Hepatocyte (in vitro differentiated cells): ENCODE results near the gene AOAH.

Source experiments
- EZH2 ChIP-seq: fragments of 200-600 bp; sonication (generic); IDR thresholded peaks from 2 replicates; pipeline ENCODE4 v1.6.1; 2016; ENCODE audit warnings: antibody characterized with exemption, mild to moderate bottlenecking, borderline replicate concordance
- EZH2phosphoT487 ChIP-seq: fragments of 200-600 bp; sonication (generic); IDR thresholded peaks from one replicate; pipeline ENCODE4 v1.6.1; 2018; ENCODE audit warnings: antibody characterized with exemption, mild to moderate bottlenecking, low read depth, moderate library complexity; ENCODE audit not compliant: unreplicated experiment, severe bottlenecking
- TF ChIP-seq, protein P1 (sequence below): fragments of 200-600 bp; sonication (generic); IDR thresholded peaks from 2 replicates; pipeline ENCODE4 v1.5.1; 2016; ENCODE audit warnings: antibody characterized with exemption, mild to moderate bottlenecking; ENCODE audit not compliant: poor library complexity

DNA sequence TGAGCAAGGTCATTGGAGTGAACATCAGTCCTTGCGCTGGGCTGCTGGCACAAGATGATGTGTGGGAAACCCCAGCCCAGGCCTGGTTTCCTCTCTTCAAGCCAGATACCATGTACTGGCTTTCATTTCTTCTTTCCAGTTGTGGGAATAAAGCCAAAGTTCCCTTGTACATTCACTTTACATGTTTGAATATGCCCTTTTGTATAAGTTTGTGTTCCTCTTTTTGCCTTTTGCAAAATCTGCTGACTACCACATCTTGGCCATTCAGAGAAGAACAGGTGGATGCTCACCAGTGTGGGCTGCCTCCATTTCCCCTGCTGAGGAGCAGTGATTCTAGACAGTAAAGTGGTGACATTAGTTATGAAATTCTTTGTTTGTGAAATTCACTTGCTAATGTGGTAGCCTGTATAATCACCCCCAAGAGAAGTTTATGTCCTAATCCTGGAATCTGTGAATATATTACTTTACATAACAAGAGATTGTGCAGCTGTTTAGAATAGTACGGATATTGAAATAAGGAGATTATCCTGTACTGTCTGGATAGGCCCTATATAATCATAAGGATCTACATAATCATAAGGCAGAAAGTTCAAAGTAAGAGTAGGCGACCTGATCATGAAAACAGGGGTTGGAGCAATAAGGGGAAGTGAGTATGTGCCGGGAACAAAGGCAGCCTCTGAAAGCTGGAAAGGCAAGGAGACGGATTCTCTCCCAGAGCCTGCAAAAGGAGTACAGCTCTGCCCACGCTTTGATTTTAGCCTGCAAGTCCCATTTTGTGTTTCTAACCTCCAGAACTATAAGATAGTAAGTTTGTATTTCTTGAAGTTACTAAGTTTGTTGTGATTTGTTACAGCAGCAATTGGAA lies 18.8 kb upstream of the AOAH start:
- TF ChIP-seq, protein P1, sequence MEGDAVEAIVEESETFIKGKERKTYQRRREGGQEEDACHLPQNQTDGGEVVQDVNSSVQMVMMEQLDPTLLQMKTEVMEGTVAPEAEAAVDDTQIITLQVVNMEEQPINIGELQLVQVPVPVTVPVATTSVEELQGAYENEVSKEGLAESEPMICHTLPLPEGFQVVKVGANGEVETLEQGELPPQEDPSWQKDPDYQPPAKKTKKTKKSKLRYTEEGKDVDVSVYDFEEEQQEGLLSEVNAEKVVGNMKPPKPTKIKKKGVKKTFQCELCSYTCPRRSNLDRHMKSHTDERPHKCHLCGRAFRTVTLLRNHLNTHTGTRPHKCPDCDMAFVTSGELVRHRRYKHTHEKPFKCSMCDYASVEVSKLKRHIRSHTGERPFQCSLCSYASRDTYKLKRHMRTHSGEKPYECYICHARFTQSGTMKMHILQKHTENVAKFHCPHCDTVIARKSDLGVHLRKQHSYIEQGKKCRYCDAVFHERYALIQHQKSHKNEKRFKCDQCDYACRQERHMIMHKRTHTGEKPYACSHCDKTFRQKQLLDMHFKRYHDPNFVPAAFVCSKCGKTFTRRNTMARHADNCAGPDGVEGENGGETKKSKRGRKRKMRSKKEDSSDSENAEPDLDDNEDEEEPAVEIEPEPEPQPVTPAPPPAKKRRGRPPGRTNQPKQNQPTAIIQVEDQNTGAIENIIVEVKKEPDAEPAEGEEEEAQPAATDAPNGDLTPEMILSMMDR: no peak
- no peak for TF ChIP-seq EZH2
- TF ChIP-seq EZH2phosphoT487: no peak
